GM21723 (cell line): ENCODE measurements around the gene GLDN.
"Not testable (repeated sequence)": the region's sequence is repeated elsewhere in the genome, so short reads cannot be mapped to it uniquely, and the experiment has no call there.

Source experiments
- ATAC-seq: cut with Tn5 transposase; IDR thresholded peaks from one replicate; pipeline ENCODE4 v1.9.1; 2021; ENCODE audit warnings: mild to moderate bottlenecking, moderate library complexity; ENCODE audit not compliant: unreplicated experiment

The GLDN gene

GRCh38 chr15:51386960-51387698, 45.7 kb downstream of the GLDN start:
- ATAC-seq = no peak

- ATAC-seq = no peak
Measured at GRCh38 chr15:51387699-51388041, 46.2 kb downstream of the GLDN start.

DNA sequence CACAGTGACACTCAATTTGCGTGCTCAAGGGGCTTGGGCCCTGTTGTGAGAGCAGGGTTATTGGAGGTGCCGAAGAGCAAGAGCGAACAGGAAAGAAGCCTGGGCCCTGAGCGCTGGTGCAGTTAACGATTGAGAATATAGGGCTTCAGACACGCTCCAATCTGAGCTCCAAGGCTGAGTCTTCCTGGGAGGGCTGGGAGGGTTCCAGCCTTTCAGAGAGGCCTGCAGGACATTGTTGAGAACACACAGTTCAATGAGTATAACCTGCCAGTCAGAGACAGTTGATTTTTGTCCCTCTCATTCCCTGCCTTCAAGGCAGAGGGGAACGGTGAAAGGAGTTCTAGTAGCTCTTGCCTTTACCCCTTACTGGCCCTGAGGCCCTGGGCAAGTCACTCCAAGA, 47.3 kb downstream of the GLDN start:
- no peak for ATAC-seq

DNA sequence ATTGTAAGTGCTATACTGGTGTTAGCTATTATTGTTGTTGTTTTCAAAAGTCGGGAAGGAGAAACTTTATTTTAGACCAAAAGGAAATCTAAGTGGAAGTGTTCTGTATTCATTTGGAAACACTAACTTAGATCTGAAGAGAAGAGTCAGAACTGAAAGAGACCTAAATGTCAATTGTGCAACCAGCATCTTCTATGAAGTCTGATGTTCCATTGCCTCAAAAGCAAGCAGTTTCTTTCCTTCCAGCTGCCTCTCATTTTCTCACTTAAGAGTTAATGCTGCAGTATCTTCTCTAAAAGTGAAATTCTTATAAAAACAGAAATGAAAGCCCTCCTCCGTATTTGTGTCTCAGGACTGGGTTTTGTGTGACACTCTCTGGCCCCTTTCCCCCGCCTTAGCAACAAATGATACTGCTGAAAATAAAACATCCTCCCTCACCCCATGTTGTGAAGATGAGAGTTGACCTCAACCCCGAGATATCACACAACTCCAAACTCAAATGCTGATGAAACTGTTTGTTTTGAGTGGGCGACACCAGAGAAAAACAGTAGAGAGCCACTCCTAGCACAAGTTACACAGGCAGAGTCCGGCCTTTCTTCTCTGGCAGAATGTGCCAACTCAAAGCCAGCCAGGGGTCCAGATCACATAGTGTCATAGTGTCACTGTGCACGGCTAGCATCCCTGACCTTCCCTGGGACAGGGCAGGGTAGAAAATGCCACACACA, 48.9 kb downstream of the GLDN start:
- ATAC-seq = no peak

GRCh38 chr15:51390966-51391422, 49.5 kb downstream of the GLDN start:
- ATAC-seq = no peak

DNA sequence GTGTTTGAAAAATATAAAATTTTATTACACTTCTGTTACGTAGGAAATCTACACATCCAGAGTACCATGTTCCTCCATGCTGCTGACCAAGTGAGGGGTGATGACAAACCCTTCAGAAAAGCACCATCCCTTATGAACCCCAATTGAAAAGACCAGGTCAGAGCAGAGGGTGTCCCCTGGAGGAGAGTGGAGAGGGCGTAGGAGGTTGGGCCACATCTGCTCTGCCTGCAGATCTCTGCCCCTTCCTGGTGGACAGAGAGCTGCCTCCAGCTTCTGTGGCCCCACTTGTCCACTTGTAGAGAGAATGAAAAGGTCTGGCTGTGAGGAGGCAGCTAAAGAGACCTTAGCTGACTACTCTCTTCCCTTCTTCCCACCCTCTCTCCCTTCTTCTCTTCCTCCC, 55.5 kb downstream of the GLDN start:
- ATAC-seq = no peak

GRCh38 chr15:51398626-51399025, 57.2 kb downstream of the GLDN start:
- ATAC-seq = no peak

DNA sequence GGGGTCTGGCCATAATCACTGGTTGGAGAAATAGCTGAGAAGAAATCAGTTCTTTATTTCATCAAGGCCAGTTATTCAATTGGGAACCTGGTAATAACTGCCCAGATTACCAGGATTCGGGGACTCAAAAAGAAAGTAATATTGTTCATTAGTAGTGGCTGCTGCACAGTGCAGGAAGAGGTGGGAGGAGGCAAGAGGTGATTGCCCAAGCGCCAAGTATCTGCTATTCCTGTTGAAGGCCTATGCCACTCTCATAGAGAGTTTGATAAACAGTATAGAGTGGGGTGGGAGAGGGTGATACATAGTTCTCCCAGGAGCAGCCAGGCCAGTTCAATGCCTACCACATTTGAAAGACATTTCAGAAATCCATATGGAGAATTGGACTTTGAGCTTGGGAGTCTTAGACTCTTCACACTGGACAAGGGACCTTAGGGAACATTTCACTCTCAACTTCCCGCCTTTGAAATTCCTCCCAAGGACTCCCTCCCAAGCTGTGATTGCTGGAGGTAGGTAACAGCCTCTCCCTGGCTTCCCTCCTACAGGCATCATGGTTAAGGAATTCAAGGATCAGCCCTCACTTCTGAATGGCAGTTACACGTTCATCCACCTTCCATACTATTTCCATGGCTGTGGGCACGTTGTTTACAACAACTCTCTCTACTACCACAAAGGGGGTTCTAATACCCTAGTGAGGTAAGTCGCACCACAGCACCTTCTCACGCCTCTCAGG, 59.8 kb downstream of the GLDN start:
- no peak for ATAC-seq

GRCh38 chr15:51401872-51402517, 60.5 kb downstream of the GLDN start:
- ATAC-seq = no peak

DNA sequence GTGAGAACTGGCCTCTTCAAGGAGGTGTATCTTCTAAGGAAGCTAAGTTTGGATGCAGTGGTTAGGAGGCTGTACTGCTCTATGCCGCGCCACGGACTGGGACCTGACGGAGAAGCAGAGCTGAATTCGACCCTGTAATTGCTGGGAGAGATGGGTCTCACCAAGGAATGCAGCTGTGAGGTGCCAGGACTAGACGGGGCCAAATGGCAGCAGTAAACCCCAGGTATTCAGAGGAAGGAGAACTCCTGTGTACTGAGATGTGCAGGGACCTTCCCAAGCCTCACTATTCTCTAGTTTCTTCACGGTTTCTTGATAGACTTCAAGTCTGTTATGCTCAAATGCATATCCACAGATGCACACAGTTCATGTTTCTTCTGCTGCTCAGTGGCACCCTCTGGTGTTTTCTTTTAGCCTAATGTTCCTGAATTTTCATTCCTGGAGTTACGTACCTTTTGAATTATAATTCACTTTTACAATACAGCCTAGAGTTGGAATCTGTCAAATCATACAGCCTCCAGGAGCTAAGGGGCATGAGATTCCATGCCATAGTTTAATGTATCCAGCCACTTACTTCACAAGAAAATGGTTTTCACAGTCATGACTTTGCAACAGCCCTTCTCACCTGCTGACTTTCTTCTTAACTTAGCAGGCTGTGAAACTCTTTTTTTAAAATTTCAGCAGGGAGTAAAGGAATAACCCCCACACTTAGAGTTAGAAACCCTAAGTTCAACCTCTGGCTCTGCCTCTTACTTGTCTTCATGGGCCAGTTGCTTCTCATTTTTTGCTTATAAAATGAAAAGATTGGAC, 61.8 kb downstream of the GLDN start:
- ATAC-seq = no peak

GRCh38 chr15:51403946-51404695, 62.7 kb downstream of the GLDN start:
- ATAC-seq = no peak

DNA sequence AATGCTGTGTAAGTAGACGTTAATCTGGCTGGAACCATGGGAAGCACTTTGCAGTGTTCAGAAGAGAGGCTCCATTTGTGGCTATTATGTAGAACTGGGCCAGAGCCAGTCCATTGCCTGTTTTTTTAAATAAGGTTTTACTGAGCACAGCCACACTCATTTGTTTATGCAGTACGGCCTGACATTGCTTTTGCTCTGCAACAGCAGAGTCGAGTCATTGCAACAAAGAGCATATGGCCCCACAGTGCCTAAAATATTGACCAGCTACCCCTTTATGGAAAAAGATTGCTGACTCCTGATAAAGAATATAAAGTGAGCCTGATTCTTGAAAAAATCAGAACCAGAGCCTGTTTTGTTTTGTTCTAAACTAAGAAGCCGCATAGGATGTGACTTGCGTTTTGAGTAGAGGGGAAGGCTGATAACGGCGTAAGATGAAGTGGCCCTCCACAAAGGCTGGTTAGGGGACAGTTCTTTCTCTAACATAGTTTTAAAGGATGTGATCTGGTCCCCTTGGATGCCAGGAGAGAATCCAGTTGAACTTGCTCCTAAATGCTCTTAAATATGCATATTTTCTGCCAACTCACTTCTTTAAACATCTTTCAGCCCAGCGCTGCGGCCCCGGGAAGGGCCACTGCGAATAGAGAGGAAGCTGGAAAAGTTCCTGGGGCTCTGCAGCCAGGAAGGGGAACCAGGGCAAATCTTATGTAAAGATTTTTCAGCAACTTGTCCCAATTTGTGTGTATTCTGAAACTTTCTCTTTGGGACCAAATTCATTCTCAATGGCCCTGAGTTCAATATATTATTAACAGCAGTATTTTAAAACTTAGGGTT, 64.5 kb downstream of the GLDN start:
- ATAC-seq = no peak

DNA sequence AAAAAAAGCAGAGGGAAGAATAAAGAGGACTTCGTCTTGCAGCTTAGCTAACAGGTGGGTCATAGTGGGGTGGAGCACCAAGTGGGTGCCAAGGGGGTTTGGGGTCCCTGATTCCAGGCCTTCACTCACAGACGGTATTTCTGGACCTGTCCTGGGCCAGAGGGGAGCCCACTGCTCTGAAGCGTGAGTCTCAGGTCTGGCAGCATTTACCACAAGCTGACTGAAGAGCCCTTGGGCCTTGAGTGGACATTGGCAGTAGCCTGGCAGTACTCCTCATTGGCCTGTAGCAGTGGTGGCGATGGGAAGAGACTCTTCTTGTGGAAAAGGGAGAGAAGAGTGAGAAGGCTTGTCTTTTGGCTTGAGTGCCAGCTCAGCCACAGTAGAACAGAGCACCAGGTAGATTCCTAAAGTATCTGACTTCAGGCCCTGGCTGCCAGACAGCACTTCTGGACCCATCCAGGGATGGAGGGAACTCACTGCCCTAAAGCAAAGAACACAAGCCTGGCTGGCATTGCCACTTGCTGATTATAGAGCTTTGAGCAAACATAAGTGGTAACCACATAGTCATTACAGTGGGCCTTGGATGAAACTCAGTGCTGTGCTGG, 72.9 kb downstream of the GLDN start:
- ATAC-seq = no peak

GRCh38 chr15:51416129-51416528, 74.7 kb downstream of the GLDN start:
- ATAC-seq = no peak

GRCh38 chr15:51423040-51423439, 81.6 kb downstream of the GLDN start:
- ATAC-seq = not testable (repeated sequence)

DNA sequence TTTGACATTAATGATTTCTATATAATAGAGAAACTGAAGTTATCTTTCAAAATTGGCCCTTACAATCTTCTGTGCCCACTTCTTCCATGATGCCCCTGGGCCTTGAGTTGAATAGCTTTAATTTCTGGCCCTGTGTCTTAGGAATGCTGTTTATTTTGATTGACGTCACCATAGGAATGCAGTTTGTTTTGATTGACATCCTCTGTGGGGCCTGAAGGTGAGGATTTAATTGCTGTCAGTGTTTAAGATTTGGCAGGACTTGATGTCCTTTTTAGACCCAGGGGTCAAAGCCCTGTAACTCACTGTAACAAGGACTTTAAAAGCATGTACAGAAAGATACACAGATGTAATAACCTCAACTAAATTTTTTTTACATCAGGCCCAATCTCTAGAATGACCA, 83.3 kb downstream of the GLDN start:
- ATAC-seq = no peak

- no peak for ATAC-seq
Measured at GRCh38 chr15:51425517-51426040, 84.1 kb downstream of the GLDN start.

- ATAC-seq = no peak
Measured at GRCh38 chr15:51438526-51438925, 97.1 kb downstream of the GLDN start.
